ENCODE measurements around the gene AHSG.

- TF ChIP-seq CTCF (IDR thresholded peaks at IDR 0.05 in 4 of 5, conservative IDR thresholded peaks at IDR 0.05 in 1 of 5) (no peak), POLR2A (IDR thresholded peaks at IDR 0.05) (no peak)
Measured at GRCh38 chr3:186616299-186616617, 3.4 kb downstream of the AHSG start.

Measured in gastrocnemius medialis (tissue), 4 donors.